K562 (cell line): ENCODE results near the gene ACVR1C. TPM values are rescaled to one million over a fixed set of nuclear protein-coding genes. Genes with fewer than 3 reads are reported as not detected.

Source experiments
- ATAC-seq: fragments of 200-7000 bp; cut with Tn5 transposase; 3 replicates; pipeline ENCODE4 v1.9.1; 2020; ENCODE audit warnings: moderate library complexity
- BruUV-seq: library from RNA; stranded (reverse); fragments of 400-500 nt; replicated peaks from 2 replicates; lab custom pipeline; 2021; lab: Mats Ljungman, UMichigan
- CTCF ChIA-PET: fragments of 300-600 bp; formaldehyde crosslinking; extraction: SDS; loops from one replicate; lab custom pipeline; 2021; ENCODE audit warnings: low intra/inter-chr PET ratio; lab: Yijun Ruan, JAX
- POLR2A ChIA-PET: fragments of 300-600, 350-650 bp; sonication (Branson Sonifier 250); formaldehyde crosslinking; extraction: SDS; loops from one replicate; lab custom pipeline; 2021; ENCODE audit warnings: antibody characterized with exemption, inconsistent platforms; lab: Yijun Ruan, JAX
- DNase-seq, 4 experiments: peaks; one replicate each; pipeline versions ENCODE4 v3.0.0 to v3.0.0-alpha.2; 2011 to 2018; ENCODE audit warnings: low spot score in 3 of 4, mixed read lengths in 3 of 4; ENCODE audit errors: extremely low read depth in 1 of 4
- FAIRE-seq: peaks from 2 replicates; lab custom pipeline; 2011; peaks lifted over from hg19 to GRCh38; lab: Jason Lieb, UNC
- H2AFZ ChIP-seq: 2 replicates; pipeline ENCODE4 v1.6.0; 2011; ENCODE audit warnings: low read depth, low read length, control low read depth, inconsistent platforms
- H3K27ac ChIP-seq: fragments of 200-600 bp; 3 replicates; pipeline ENCODE4 v1.8.0; 2011; ENCODE audit warnings: low read depth, mild to moderate bottlenecking, control low read depth, inconsistent platforms, low read length, moderate library complexity, mixed read lengths; ENCODE audit errors: extremely low read depth
- H3K27me3 ChIP-seq, 2 experiments: fragments of 300-600 bp in 1 of 2; 2 replicates in 1 of 2; 3 replicates in 1 of 2; pipeline versions ENCODE4 v1.6.0 to v1.8.0; 2011; ENCODE audit warnings: inconsistent platforms in 2 of 2, low read length in 2 of 2, mild to moderate bottlenecking in 1 of 2, mixed read lengths in 1 of 2, moderate library complexity in 1 of 2; ENCODE audit not compliant: control insufficient read depth in 2 of 2, insufficient read depth in 2 of 2
- H3K36me3 ChIP-seq: fragments of 300-600 bp; 3 replicates; pipeline ENCODE4 v1.8.0; 2011; ENCODE audit warnings: mild to moderate bottlenecking, low read length, inconsistent platforms; ENCODE audit not compliant: control insufficient read depth, insufficient read depth
- H3K4me1 ChIP-seq, 2 experiments: fragments of 200-600 bp in 1 of 2; replicated peaks in 1 of 2; 2 replicates in 1 of 2; 3 replicates in 1 of 2; pipeline versions ENCODE4 v1.5.1 to v1.8.0; 2011; ENCODE audit warnings: inconsistent platforms in 2 of 2, low read length in 2 of 2, mild to moderate bottlenecking in 1 of 2, mixed read lengths in 1 of 2, moderate library complexity in 1 of 2; ENCODE audit not compliant: control insufficient read depth in 2 of 2, insufficient read depth in 2 of 2
- H3K4me2 ChIP-seq: 2 replicates; pipeline ENCODE4 v1.6.1; 2011; ENCODE audit warnings: low read length, control low read depth, inconsistent platforms, mixed read lengths; ENCODE audit not compliant: insufficient read depth
- H3K4me3 ChIP-seq: fragments of 200-600 bp; sonication (generic), shearing (Covaris generic); 2 replicates; pipeline ENCODE4 v1.5.1; 2016; ENCODE audit warnings: control low read depth, inconsistent platforms
- H3K79me2 ChIP-seq: fragments of 200-600 bp; 3 replicates; pipeline ENCODE4 v1.8.0; 2011; ENCODE audit warnings: low read length, inconsistent platforms; ENCODE audit not compliant: control insufficient read depth, insufficient read depth
- H3K9ac ChIP-seq, 2 experiments: 2 replicates each; pipeline versions ENCODE4 v1.6.0 to v1.6.1; 2011; ENCODE audit warnings: low read depth in 2 of 2, low read length in 2 of 2, control low read depth in 1 of 2, inconsistent platforms in 1 of 2, mild to moderate bottlenecking in 1 of 2, mixed read lengths in 1 of 2; ENCODE audit not compliant: insufficient read depth in 1 of 2
- H3K9me1 ChIP-seq: one replicate; pipeline ENCODE4 v1.6.0; 2011; ENCODE audit warnings: inconsistent platforms, mild to moderate bottlenecking, low read length, moderate library complexity; ENCODE audit not compliant: control insufficient read depth, insufficient read depth
- H3K9me3 ChIP-seq: replicated peaks from 2 replicates; pipeline ENCODE4 v1.5.1; 2011; ENCODE audit warnings: low read depth, low read length, inconsistent platforms; ENCODE audit not compliant: control insufficient read depth, insufficient read depth
- H4K20me1 ChIP-seq: replicated peaks from 2 replicates; pipeline ENCODE4 v1.6.1; 2011; ENCODE audit warnings: low read length, inconsistent platforms, mixed read lengths; ENCODE audit not compliant: control insufficient read depth, insufficient read depth
- ESRRA ChIP-seq: fragments of 450-650 bp; IDR thresholded peaks from 2 replicates; pipeline ENCODE4 v1.6.1; 2014; ENCODE audit warnings: low read depth, mild to moderate bottlenecking, moderate library complexity, borderline replicate concordance
- GTF2F1 ChIP-seq: IDR thresholded peaks from 2 replicates; pipeline ENCODE4 v1.6.1; 2011; ENCODE audit warnings: low read depth, low read length, improper control_type of control experiment
- NFE2 ChIP-seq: IDR thresholded peaks from 2 replicates; pipeline ENCODE4 v1.6.1; 2014; ENCODE audit warnings: antibody characterized with exemption, low read depth
- ZNF79 ChIP-seq: fragments of 250-450 bp; sonication (Bioruptor Pico); IDR thresholded peaks from 2 replicates; pipeline ENCODE4 v1.4.0; 2020; ENCODE audit warnings: low read depth, mild to moderate bottlenecking, moderate library complexity
- WGBS: fragments of 100-300 bp; shearing (Covaris generic); methylation state at CpG from one replicate; pipeline ENCODE4 v1.1.6; 2016; ENCODE audit warnings: low coverage, mixed read lengths; ENCODE audit not compliant: insufficient coverage; ENCODE audit errors: missing lambda C conversion rate; 5-methylcytosine and 5-hydroxymethylcytosine counted together
- in situ Hi-C: fragments of 300-500 bp; cut with MboI; formaldehyde crosslinking; loops from 4 replicates; pipeline ENCODE4 v1.15.0; 2018; ENCODE audit warnings: inconsistent platforms, mixed read lengths
- intact Hi-C: fragments of 100-400 bp; cut with micrococcal nuclease; formaldehyde crosslinking; loops from 2 replicates; pipeline ENCODE4 v1.14.2; 2022
- polyA plus RNA-seq, 8 experiments: library from polyadenylated mRNA; depleted of rRNA in 4 of 8; stranded (reverse) in 5 of 8; unstranded in 3 of 8; fragments of >200 nt; fragmentation: Nextera tagmentation in 2 of 8; fragmentation: Illumina TruSeq in 1 of 8; extraction: Ambion mirVana in 2 of 8; extraction: Trizol in 1 of 8; gene quantifications; 2 replicates each; pipeline versions ENCODE4 v1.2.1 to v1.2.3, GENCODE V29; 2011 to 2014; ENCODE audit warnings: inconsistent platforms in 1 of 8, missing spikeins in 1 of 8
- total RNA-seq, 7 experiments: library from RNA; depleted of rRNA in 6 of 7; stranded (reverse); fragments of >200 nt in 6 of 7; fragmentation: Illumina TruSeq in 2 of 7; extraction: Trizol in 2 of 7; gene quantifications; 2 replicates each; pipeline versions ENCODE4 v1.2.1 to v1.2.3, GENCODE V29; 2011 to 2021; ENCODE audit warnings: low replicate concordance in 1 of 7
- TF ChIP-seq, protein P1 (sequence below), 2 experiments: fragments of 450-650 bp; formaldehyde crosslinking in 1 of 2; IDR thresholded peaks; 2 replicates each; pipeline versions ENCODE4 v1.4.0 to v1.6.1; 2014 to 2020; ENCODE audit warnings: mild to moderate bottlenecking in 2 of 2, borderline replicate concordance in 1 of 2, low read depth in 1 of 2

Gene ACVR1C
- total and polyA plus RNA-seq, 9 of the 15 experiments (the other 6 are each of a cell fraction or from before 2014, with no cell fraction given): 0.05 to 0.58 (median 0.28) TPM

- no TSS peak for BruUV-seq
Observed at GRCh38 chr2:157498483-157498882, 130.2 kb downstream of the ACVR1C start.

GRCh38 chr2:157497638-157498314, 130.9 kb downstream of the ACVR1C start:
- 3% methylated on average over 7 of the region's 7 CpGs for WGBS
- peak; percentile 94 for FAIRE-seq
- no peak overlapping the region for H3K27ac ChIP-seq
- in situ Hi-C loops (loop anchor here (25.0 kb wide), 1 partner anchor 1240 kb away; no protein-coding TSS in a partner anchor), intact Hi-C loops (loop anchor here (1.0 to 10.0 kb wide), 5 partner anchors 95 to 1255 kb away; no protein-coding TSS in a partner anchor)
- H3K4me3 ChIP-seq: no peak overlapping the region
- no peaks in the 10 kb centered on the region for H3K27me3 ChIP-seq
- DNase-seq: peak; percentile 39 to 54 (median 50)
- no peaks in the 10 kb centered on the region for H3K9me1 ChIP-seq
- no peak overlapping the region for H3K4me2 ChIP-seq
- BruUV-seq: no TSS peak
- peak; percentile 97 for ATAC-seq
- no peaks in the 10 kb centered on the region for H3K9me3 ChIP-seq
- ChIA-PET POLR2A (interaction anchor here (0.8 kb wide), 1 partner anchor 240 kb away, joined by 3 read pairs; no protein-coding TSS in a partner anchor), CTCF (interaction anchor here (0.6 to 2.0 kb wide), 7 partner anchors 95 to 1352 kb away, joined by 3 to 8 read pairs (median 4); no protein-coding TSS in a partner anchor)
- no peak overlapping the region for H3K9ac ChIP-seq
- H2AFZ ChIP-seq: no peak overlapping the region
- H3K79me2 ChIP-seq: no peaks in the 10 kb centered on the region
- no peaks in the 10 kb centered on the region for H4K20me1 ChIP-seq
- no peaks in the 10 kb centered on the region for H3K36me3 ChIP-seq
- no peaks in the 10 kb centered on the region for H3K4me1 ChIP-seq
- TF ChIP-seq ZNF79: no peak
- TF ChIP-seq ESRRA: peak; percentile 83
- TF ChIP-seq, protein P1, sequence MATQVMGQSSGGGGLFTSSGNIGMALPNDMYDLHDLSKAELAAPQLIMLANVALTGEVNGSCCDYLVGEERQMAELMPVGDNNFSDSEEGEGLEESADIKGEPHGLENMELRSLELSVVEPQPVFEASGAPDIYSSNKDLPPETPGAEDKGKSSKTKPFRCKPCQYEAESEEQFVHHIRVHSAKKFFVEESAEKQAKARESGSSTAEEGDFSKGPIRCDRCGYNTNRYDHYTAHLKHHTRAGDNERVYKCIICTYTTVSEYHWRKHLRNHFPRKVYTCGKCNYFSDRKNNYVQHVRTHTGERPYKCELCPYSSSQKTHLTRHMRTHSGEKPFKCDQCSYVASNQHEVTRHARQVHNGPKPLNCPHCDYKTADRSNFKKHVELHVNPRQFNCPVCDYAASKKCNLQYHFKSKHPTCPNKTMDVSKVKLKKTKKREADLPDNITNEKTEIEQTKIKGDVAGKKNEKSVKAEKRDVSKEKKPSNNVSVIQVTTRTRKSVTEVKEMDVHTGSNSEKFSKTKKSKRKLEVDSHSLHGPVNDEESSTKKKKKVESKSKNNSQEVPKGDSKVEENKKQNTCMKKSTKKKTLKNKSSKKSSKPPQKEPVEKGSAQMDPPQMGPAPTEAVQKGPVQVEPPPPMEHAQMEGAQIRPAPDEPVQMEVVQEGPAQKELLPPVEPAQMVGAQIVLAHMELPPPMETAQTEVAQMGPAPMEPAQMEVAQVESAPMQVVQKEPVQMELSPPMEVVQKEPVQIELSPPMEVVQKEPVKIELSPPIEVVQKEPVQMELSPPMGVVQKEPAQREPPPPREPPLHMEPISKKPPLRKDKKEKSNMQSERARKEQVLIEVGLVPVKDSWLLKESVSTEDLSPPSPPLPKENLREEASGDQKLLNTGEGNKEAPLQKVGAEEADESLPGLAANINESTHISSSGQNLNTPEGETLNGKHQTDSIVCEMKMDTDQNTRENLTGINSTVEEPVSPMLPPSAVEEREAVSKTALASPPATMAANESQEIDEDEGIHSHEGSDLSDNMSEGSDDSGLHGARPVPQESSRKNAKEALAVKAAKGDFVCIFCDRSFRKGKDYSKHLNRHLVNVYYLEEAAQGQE (IDR thresholded peaks at IDR 0.05; ENCODE audit: borderline replicate concordance): peak; percentile 76; the same call in 1 of the 2 replicates
- TF ChIP-seq, protein P1 (CRISPR knock-in tag; IDR thresholded peaks at IDR 0.05; ENCODE audit: low read depth): no peak

More at GRCh38 chr2:157498483-157498882, 130.2 kb downstream of the ACVR1C start:
- intact Hi-C loops (loop anchor here (2.0 to 10.0 kb wide), 3 partner anchors 94 to 1254 kb away; no protein-coding TSS in a partner anchor), in situ Hi-C loops (loop anchor here (25.0 kb wide), 1 partner anchor 1239 kb away; no protein-coding TSS in a partner anchor)
- Histone ChIP-seq H2AFZ (no peak overlapping the region), H3K27ac (no peak overlapping the region), H3K9me1 (no peaks in the 10 kb centered on the region), H3K4me2 (no peak overlapping the region), H3K4me1 (no peaks in the 10 kb centered on the region), H3K27me3 (no peaks in the 10 kb centered on the region), H3K36me3 (no peaks in the 10 kb centered on the region), H3K9ac (no peak overlapping the region), H3K79me2 (no peaks in the 10 kb centered on the region), H4K20me1 (no peaks in the 10 kb centered on the region), H3K9me3 (no peaks in the 10 kb centered on the region)
- WGBS: 8% methylated on average over 3 of the region's 3 CpGs
- CTCF ChIA-PET: interaction anchor here (0.9 to 2.0 kb wide), 2 partner anchors 98 to 253 kb away, joined by 3 to 7 read pairs; no protein-coding TSS in a partner anchor
- FAIRE-seq: no peak
- peak; percentile 40; the same call in 2 of the 3 replicates for ATAC-seq
- TF ChIP-seq NFE2 (peak; percentile 23; the same call in 1 of the 2 replicates), GTF2F1 (no peak)
- TF ChIP-seq, all 486 proteins: peak for 1
- POLR2A ChIA-PET: interaction anchor here (0.6 kb wide), 1 partner anchor 91 kb away, joined by 4 read pairs; no protein-coding TSS in a partner anchor
- no peak for DNase-seq
- H3K4me3 ChIP-seq: no peak overlapping the region
